ENCODE results near the gene ATP6AP1. TPM values are rescaled to one million over a fixed set of nuclear protein-coding genes. Genes with fewer than 3 reads are reported as not detected.
A peak's percentile ranks its signal among the peaks of the same experiment; 100 is the strongest.

ATP6AP1 gene
- total and polyA plus RNA-seq, 2 donors from 2014 or later, result 121 to 205 TPM

GRCh38 chrX:154478728-154479622 lies 50.5 kb downstream of the ATP6AP1 start, which contains the start of gene LAGE3:
LAGE3 (minus strand) TSS chrX:154479281; CDS start chrX:154478915, 366 bp downstream.
- no peaks in the 10 kb centered on the region for H3K27me3 ChIP-seq (ENCODE audit: control insufficient read depth, insufficient read depth, low read length)
- H3K9me3 ChIP-seq (ENCODE audit: control insufficient read depth in 2 of 3, insufficient read depth in 1 of 3, low read length in 3 of 3), result no peaks in the 10 kb centered on the region
- no peak for FAIRE-seq
- intact Hi-C loops (cut with DNase I), result no loop called here
- H3K4me1 ChIP-seq (ENCODE audit: control insufficient read depth in 2 of 3, insufficient read depth in 2 of 3, low read depth in 1 of 3, low read length in 3 of 3), result peaks cover 0 to 4% (median 0%) of the 10 kb centered on the region in 3 donors
- H3K9ac ChIP-seq (ENCODE audit: low read length in 3 of 3), result no peak within 1 kb of the TSS
- no peak for TF ChIP-seq CTCF (IDR thresholded peaks at IDR 0.05; ENCODE audit: borderline replicate concordance, extremely low read depth, insufficient read depth)
- H3K27ac ChIP-seq (ENCODE audit: low read depth in 2 of 2, low read length in 2 of 2), result peak within 1 kb of the TSS; percentile 80 to 89
- peak within 1 kb of the TSS; percentile 39 to 49 (median 48) for H3K4me3 ChIP-seq (ENCODE audit: low read length in 3 of 3)
- no peaks in the 10 kb centered on the region for H3K36me3 ChIP-seq (ENCODE audit: control insufficient read depth in 2 of 3, insufficient read depth in 3 of 3, low read length in 3 of 3)
- DNase-seq, result peak; percentile 93 to 98 (median 95)

GRCh38 chrX:154481195-154481594 lies 52.7 kb downstream of the ATP6AP1 start:
- FAIRE-seq (no peak), DNase-seq (no peak)
- H3K4me1 ChIP-seq (ENCODE audit: control insufficient read depth in 2 of 3, insufficient read depth in 2 of 3, low read depth in 1 of 3, low read length in 3 of 3), result peaks cover 0 to 16% (median 4%) of the 10 kb centered on the region in 3 donors
- H3K36me3 ChIP-seq (ENCODE audit: control insufficient read depth in 2 of 3, insufficient read depth in 3 of 3, low read length in 3 of 3), result peaks cover 0 to 4% (median 3%) of the 10 kb centered on the region in 3 donors
- H3K4me3 ChIP-seq (ENCODE audit: low read length in 3 of 3), result no peak overlapping the region
- intact Hi-C loops (cut with DNase I), result no loop called here
- H3K9me3 ChIP-seq (ENCODE audit: control insufficient read depth in 2 of 3, insufficient read depth in 1 of 3, low read length in 3 of 3), result no peaks in the 10 kb centered on the region
- TF ChIP-seq CTCF (IDR thresholded peaks at IDR 0.05; ENCODE audit: borderline replicate concordance, extremely low read depth, insufficient read depth), result no peak
- H3K27me3 ChIP-seq (ENCODE audit: control insufficient read depth, insufficient read depth, low read length), result no peaks in the 10 kb centered on the region
- H3K9ac ChIP-seq (ENCODE audit: low read length in 3 of 3), result no peak overlapping the region
- no peak overlapping the region for H3K27ac ChIP-seq (ENCODE audit: low read depth in 2 of 2, low read length in 2 of 2)

GRCh38 chrX:154481911-154482601 lies 53.6 kb downstream of the ATP6AP1 start:
- Histone ChIP-seq H3K4me3 (ENCODE audit: low read length in 3 of 3) (no peak overlapping the region), H3K36me3 (ENCODE audit: control insufficient read depth in 2 of 3, insufficient read depth in 3 of 3, low read length in 3 of 3) (peaks cover 0 to 4% (median 3%) of the 10 kb centered on the region in 3 donors), H3K9me3 (ENCODE audit: control insufficient read depth in 2 of 3, insufficient read depth in 1 of 3, low read length in 3 of 3) (no peaks in the 10 kb centered on the region), H3K27ac (ENCODE audit: low read depth in 2 of 2, low read length in 2 of 2) (no peak overlapping the region), H3K9ac (ENCODE audit: low read length in 3 of 3) (no peak overlapping the region), H3K4me1 (ENCODE audit: control insufficient read depth in 2 of 3, insufficient read depth in 2 of 3, low read depth in 1 of 3, low read length in 3 of 3) (peaks cover 0 to 16% (median 4%) of the 10 kb centered on the region in 3 donors), H3K27me3 (ENCODE audit: control insufficient read depth, insufficient read depth, low read length) (no peaks in the 10 kb centered on the region)
- no peak for FAIRE-seq
- TF ChIP-seq CTCF (IDR thresholded peaks at IDR 0.05; ENCODE audit: borderline replicate concordance, extremely low read depth, insufficient read depth), result no peak
- DNase-seq, result no peak
- intact Hi-C loops (cut with DNase I), result no loop called here
